Posterior cingulate gyrus (tissue), 11 donors: ENCODE data around the gene SCN3A.

Experiments used
- DNase-seq, 10 donors: peaks; one replicate each; pipeline versions ENCODE4 v3.0.0 to v3.0.0-alpha.2; 2020 to 2021; ENCODE audit warnings: mixed read lengths in 3 of 10
- intact Hi-C: fragments of 100-400 bp; cut with DNase I; formaldehyde crosslinking; loops from one replicate; pipeline ENCODE4 v1.15.1; 2023

SCN3A gene

DNA sequence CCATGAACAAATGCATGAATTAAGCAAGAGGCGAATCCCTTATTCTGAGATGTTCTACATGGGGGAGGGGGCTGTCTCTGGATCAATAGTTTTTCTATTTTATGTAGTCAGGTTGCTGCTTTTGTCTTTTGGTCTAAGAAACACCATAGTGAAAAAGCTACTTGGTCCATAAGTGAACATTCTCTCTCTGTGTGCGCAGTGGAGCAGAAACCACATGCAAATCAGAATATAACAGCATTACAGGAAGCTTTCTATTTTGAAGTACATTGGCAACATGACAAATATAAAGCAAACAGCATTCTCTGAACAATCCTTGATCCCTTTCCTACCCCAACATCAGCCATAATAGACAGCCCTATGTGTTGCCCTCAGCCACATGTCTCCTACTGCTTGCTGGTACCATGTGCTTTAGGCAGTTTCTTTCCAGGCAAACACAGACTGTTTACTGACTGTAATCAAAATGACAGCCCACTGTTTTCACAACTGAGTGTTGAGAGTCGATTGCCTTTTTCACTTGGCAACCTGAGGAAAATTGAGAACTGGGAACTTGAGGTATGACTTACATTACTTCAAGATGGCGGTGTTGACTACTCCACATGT is 10.6 kb downstream of the SCN3A start:
- intact Hi-C loops = no loop called here
- DNase-seq = no peak

GRCh38 chr2:165192729-165193128 is 11.1 kb downstream of the SCN3A start:
- no peak for DNase-seq
- intact Hi-C loops = no loop called here

DNA sequence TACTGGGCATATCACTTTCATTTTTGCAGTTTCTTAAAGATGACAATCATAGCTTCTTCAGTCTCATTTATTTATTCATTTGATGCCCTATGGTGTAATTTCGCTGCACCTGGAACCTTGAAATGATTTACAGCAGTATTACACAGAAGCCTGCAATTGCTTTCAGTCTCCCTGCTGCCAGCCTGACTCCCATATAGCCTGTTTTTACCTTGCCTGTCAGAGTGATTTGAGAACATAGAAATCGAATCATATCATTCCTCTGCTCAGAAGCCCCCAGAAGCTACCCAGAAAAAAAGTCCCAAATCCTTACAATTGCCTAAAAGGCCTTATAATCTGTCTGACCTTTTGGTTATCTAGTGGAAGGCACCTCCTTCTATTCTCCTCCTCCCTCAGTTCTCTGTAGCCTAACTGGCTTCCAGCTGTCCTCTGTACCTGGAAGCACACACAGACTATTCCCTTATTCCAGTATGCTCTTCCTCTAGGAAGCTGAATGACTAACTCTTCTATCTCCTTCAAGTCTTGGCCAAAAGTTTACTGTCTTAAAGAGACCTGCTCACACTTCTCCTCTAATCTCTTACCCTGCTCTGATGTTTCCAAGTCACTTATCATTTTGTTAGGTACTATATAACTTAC is 12.6 kb downstream of the SCN3A start:
- intact Hi-C loops = no loop called here
- no peak for DNase-seq

DNA sequence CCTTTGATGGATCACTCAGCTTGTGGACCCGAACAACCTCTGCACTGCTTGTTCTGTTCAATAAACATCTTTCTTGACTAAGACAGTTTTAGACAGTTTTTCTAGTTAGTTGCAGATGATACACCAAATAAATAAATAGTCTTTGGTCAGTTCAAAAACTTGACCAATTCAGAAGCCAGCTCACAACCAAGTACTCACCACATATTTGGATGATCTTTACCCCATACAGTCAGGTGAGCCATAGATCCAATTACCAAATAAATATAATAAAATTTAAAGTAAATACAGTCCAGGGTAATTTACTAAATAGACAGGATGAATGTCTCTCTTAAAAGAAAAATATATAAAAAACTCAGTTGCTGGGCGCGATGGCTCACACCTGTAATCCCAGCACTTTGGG is 18.2 kb downstream of the SCN3A start:
- intact Hi-C loops = no loop called here

GRCh38 chr2:165182029-165182428 is 21.8 kb downstream of the SCN3A start:
- intact Hi-C loops = no loop called here
- no peak for DNase-seq

More for the DNA sequence above, 18.2 kb downstream of the SCN3A start:
- no peak for DNase-seq

DNA sequence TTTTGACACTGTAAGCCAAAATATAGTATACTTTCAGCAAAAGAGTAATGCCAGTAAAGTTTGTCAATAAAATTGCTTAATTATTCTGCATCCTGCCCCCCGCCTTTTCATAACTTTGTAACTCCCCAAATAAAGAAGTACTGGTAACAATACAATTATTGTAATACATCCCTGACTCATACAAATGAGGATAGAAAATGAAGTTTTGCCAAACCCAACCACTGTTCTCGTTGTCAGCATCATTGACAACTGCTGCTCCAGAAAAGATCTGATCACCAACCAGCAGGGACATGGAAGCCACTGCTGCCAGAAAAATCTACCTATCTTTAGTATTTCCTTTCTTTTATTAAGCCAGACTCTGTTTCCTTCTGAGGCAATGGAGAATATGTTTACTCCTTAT is 27.1 kb downstream of the SCN3A start:
- intact Hi-C loops = no loop called here
- DNase-seq = no peak

DNA sequence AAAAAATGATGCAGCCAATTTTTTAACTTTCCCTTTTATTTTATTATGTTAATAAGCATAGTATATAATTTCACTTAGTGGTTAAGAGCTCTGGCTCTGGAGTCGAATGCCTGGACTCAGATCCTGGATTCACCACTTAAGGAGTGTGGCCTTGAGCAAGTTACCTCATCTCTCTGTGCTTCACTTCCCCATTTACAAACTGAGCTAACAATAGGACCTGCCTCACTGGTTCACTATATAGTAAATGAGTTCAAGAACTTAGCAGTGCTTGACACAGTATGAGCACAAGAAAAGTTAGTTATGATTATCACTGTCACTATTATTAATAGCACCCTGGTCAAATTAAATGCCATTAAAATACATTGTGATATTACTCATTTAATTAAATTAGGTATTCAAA is 30.6 kb downstream of the SCN3A start:
- intact Hi-C loops = no loop called here
- DNase-seq = no peak

- intact Hi-C loops = no loop called here
- no peak for DNase-seq
Observed at GRCh38 chr2:165164201-165164600, 39.6 kb downstream of the SCN3A start.

GRCh38 chr2:165163761-165164160 is 40.1 kb downstream of the SCN3A start:
- intact Hi-C loops = no loop called here
- no peak for DNase-seq

GRCh38 chr2:165162466-165162865 is 41.4 kb downstream of the SCN3A start:
- DNase-seq = no peak
- intact Hi-C loops = no loop called here

GRCh38 chr2:165161510-165161909 is 42.3 kb downstream of the SCN3A start:
- intact Hi-C loops = no loop called here

DNA sequence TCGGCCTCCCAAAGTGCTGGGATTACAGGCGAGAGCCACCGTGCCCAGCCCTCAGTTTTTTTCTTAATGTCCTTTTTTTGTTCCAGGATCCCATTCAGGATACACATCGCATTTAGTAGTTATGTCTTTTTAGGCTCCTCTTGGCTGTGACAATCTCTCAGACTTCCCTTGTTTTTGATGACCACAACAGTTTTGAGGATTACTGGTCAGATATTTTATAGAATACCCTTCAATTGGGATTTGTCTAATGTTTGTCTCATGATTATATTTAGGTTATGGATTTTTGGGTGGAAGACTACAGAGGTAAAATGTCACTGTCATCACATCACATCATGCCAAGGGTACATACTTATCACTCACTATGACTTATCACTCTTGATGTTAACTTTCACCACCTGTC is 46.7 kb downstream of the SCN3A start:
- DNase-seq = no peak
- intact Hi-C loops = no loop called here

More at GRCh38 chr2:165161510-165161909, 42.3 kb downstream of the SCN3A start:
- DNase-seq = no peak

DNA sequence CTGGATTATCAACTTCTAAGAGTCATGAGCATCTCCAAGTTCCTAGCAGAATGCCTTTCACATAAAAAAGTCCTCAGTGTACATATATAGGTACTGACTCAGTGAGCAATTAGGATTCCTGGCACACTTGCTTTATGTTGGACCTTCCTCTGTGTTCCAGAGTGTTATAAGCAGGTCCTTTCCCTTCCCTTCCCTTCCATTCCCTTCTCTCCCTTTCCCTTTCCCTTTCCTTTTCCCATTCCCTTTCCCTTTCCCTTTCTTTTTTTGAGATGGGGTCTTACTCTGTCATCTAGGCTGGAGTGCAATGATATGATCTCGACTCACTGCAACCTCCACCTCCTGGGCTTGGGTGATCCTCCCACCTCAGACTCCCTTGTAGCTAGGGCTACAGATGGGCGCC is 48.7 kb downstream of the SCN3A start:
- DNase-seq = no peak
- intact Hi-C loops = no loop called here

DNA sequence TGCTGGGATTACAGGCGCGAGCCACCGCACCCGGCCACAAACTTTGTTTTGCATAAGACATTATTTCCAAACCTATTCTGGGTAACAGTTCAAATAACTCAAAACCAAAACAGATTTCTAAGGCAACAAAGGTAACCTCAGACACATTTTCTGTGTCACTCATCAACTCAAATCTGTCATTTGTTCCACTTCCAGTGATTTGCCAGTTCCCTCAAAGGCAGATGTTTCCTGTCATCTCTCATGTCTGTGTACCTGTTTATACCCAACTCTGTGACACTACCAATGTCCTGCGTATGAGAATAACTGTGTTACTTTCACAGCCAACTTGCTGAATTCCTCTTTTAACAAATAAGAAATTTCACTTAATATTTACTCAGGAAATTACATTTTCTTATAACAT is 54.4 kb downstream of the SCN3A start:
- no peak for DNase-seq
- intact Hi-C loops = no loop called here

- intact Hi-C loops = no loop called here
- DNase-seq = no peak
Observed at GRCh38 chr2:165147186-165148045, 56.4 kb downstream of the SCN3A start.

GRCh38 chr2:165144315-165144714 is 59.5 kb downstream of the SCN3A start:
- intact Hi-C loops = no loop called here
- no peak for DNase-seq

DNA sequence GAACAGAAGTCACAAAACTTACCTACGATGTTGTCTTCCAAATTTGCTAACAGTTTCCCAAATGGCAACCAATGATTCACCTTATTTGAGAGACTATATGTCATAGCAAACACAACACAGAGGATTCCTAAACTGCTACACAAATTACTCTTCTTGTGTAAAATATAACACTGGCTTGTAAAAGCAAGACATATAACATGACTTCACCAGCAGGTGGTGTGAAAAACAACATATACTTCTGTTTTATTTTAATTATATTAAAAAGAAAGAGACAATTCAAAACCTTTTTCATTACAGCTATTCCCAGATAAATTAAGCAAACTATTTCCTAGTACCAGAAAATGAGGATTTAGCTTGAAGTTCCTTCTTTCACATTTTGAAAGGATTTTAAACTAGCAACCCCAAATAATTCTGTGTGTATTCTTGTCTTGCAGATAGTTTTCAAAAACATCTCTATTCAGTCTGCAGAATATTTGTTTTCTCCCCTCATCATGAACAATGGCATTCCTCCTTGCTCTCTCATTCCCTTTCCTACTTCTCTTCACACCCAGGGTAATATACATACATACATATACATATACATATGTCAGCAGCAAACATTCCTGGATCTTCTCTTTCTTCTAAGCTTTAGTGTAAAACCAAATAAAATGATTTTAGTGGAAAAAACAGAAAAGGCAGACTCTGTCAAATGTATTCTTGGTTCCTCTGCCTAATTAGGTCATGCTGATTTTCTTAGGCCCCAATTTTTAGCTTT is 62.1 kb downstream of the SCN3A start:
- DNase-seq = no peak
- intact Hi-C loops = no loop called here

- intact Hi-C loops = no loop called here
- DNase-seq = no peak
Observed at GRCh38 chr2:165126244-165126643, 77.6 kb downstream of the SCN3A start.

GRCh38 chr2:165122521-165122920 is 81.3 kb downstream of the SCN3A start:
- DNase-seq = peak in 1 of 10 donors; percentile 24
- intact Hi-C loops = no loop called here

DNA sequence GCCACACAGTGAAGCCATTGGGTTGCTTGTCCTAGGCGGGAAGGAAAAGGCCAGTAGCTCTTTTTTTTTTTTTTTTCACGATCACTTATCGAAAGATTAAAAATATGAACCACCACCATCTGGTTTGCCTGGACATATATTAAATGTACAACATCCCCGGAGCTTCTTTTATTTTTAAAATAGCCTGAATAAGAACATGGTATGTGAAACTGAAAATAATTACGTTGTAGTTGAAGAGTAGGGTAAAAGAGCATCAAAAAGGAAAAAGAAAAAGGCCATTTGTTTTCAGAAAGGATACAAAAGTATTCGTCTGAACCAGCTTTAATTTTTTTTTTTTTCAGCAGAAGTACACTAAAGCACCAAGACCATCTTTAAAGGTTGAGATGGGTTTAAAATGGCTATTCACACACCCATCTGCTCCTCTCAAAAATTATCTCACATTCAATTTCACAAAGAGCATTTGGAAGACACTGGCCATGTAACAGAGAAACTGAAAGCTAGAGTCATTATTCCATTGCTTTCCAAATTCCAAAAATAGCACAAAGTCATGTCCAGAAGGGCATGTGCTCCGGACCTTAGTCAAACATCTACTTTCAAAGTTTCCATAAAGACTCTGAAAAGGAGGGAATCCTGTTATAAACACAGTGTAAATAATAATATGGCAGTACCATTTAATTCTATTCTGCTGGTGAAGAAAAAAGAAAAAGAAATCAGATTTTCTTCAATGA is 82.9 kb downstream of the SCN3A start:
- no peak for DNase-seq
- intact Hi-C loops = no loop called here
